ENCODE data around the gene SURF2.

GRCh38 chr9:133340916-133341315, 15.4 kb upstream of the SURF2 start:
- TF ChIP-seq, protein P1, sequence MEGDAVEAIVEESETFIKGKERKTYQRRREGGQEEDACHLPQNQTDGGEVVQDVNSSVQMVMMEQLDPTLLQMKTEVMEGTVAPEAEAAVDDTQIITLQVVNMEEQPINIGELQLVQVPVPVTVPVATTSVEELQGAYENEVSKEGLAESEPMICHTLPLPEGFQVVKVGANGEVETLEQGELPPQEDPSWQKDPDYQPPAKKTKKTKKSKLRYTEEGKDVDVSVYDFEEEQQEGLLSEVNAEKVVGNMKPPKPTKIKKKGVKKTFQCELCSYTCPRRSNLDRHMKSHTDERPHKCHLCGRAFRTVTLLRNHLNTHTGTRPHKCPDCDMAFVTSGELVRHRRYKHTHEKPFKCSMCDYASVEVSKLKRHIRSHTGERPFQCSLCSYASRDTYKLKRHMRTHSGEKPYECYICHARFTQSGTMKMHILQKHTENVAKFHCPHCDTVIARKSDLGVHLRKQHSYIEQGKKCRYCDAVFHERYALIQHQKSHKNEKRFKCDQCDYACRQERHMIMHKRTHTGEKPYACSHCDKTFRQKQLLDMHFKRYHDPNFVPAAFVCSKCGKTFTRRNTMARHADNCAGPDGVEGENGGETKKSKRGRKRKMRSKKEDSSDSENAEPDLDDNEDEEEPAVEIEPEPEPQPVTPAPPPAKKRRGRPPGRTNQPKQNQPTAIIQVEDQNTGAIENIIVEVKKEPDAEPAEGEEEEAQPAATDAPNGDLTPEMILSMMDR (conservative IDR thresholded peaks at IDR 0.05; ENCODE audit: low read length), result no peak
- no peak for TF ChIP-seq EZH2phosphoT487 (IDR thresholded peaks at IDR 0.05; ENCODE audit: borderline replicate concordance, low read depth, low read length)
